ENCODE results near the gene HINT2.

Gene HINT2

DNA sequence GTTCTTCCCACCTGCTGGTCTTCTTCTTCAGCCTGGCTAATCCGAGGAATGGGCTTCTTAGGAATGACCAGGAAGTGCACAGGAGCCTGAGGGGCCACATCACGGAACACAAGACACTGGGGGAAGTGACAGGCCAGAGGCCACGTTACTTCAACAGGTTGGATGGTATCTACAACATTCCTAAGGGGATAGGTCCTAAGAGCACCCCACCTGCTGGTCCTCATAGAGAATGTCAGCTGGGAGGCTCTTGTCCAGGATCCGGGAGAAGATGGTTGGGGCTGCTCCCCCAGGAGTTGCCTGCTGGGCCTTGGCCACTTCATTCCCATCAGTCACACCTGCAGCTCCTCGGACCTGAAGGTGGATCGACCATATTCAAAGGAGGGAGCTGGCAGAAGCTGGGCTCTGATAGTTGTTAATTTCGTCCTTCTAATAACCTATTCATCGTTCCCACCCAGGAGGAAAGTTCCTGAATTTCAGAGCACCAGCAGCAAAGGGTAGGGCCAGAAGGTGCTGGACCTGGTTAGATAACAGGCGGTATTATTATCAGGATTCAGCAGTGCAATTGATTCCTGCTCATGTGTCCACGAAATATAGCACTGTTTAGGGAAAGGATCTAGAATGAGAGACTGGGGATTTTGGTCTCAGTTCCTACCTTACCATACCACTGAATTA is 1.3 kb downstream of the HINT2 start:
- H3K9me3 ChIP-seq (ENCODE audit: insufficient read depth, low read depth, low read length), result no peaks in the 10 kb centered on the region
- H3K4me3 ChIP-seq (ENCODE audit: low read length, poor library complexity, severe bottlenecking), result peak overlapping the region; percentile 77

DNA sequence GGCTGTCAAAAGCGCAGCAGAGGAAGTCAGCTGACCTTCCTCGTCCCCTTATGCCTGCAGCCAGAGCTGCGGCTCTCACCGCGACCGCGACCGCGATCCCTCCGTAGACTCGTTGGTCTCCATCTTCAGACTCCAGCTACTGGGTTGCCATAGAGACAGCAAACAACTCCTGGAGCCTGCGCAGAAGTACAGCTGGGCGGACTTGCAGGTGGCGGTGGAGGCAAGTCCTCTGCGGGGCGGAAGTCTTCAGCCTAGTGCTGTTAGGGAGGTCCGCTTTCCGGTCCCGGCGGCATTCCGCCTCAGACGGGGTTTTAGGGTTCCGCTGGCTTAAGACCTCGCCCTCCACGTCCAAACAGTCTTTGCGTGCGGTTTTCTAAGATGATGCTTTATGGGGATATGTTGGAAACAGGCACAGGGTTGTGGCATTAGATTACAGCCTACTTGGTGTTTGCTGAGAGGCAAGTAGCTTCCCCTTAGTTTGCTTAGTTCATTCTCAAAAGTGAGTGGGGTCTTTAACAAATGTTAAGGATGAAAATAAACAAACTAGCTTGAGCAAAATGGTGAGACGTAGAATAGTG is 2.7 kb downstream of the HINT2 start, which contains the start of gene SPAG8:
SPAG8 (minus strand) TSS at position 238 of the 578 bp plus-strand sequence; CDS start at position 123, 115 bp downstream.
- no peaks in the 10 kb centered on the region for H3K27me3 ChIP-seq (ENCODE audit: insufficient read depth, low read length, poor library complexity, severe bottlenecking)
- no peak for TF ChIP-seq EZH2phosphoT487 (IDR thresholded peaks at IDR 0.05; ENCODE audit: borderline replicate concordance)
- TF ChIP-seq, protein P1, sequence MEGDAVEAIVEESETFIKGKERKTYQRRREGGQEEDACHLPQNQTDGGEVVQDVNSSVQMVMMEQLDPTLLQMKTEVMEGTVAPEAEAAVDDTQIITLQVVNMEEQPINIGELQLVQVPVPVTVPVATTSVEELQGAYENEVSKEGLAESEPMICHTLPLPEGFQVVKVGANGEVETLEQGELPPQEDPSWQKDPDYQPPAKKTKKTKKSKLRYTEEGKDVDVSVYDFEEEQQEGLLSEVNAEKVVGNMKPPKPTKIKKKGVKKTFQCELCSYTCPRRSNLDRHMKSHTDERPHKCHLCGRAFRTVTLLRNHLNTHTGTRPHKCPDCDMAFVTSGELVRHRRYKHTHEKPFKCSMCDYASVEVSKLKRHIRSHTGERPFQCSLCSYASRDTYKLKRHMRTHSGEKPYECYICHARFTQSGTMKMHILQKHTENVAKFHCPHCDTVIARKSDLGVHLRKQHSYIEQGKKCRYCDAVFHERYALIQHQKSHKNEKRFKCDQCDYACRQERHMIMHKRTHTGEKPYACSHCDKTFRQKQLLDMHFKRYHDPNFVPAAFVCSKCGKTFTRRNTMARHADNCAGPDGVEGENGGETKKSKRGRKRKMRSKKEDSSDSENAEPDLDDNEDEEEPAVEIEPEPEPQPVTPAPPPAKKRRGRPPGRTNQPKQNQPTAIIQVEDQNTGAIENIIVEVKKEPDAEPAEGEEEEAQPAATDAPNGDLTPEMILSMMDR (conservative IDR thresholded peaks at IDR 0.05; ENCODE audit: low read length), result no peak
- H3K4me2 ChIP-seq (ENCODE audit: low read depth, low read length, poor library complexity, severe bottlenecking), result peak within 1 kb of the TSS; percentile 94
- peak within 1 kb of the TSS; percentile 69 for H2AFZ ChIP-seq (ENCODE audit: low read length)
- H3K79me2 ChIP-seq (ENCODE audit: insufficient read depth, low read length), result peaks cover 13% of the 10 kb centered on the region
- no peaks in the 10 kb centered on the region for H4K20me1 ChIP-seq (ENCODE audit: insufficient read depth, low read length, poor library complexity, severe bottlenecking)
- H3K4me1 ChIP-seq (ENCODE audit: insufficient read depth, low read length, poor library complexity, severe bottlenecking), result peaks cover 39% of the 10 kb centered on the region
- peaks cover 8% of the 10 kb centered on the region for H3F3A ChIP-seq (ENCODE audit: low read depth)
- peak within 1 kb of the TSS; percentile 92 for H3K9ac ChIP-seq (ENCODE audit: low read depth, low read length, poor library complexity, severe bottlenecking)
- H3K4me3 ChIP-seq (ENCODE audit: low read length, poor library complexity, severe bottlenecking), result peak within 1 kb of the TSS; percentile 77
- no peaks in the 10 kb centered on the region for H3K9me3 ChIP-seq (ENCODE audit: insufficient read depth, low read depth, low read length)
- H3K9me2 ChIP-seq (replicated peaks; ENCODE audit: low read depth, low read length), result no peaks in the 10 kb centered on the region
- peaks cover 10% of the 10 kb centered on the region; the same call in 1 of the 2 replicates for H3K36me3 ChIP-seq (ENCODE audit: insufficient read depth, low read length)

More for the DNA sequence above, 1.3 kb downstream of the HINT2 start:
- peaks cover 13% of the 10 kb centered on the region for H3K79me2 ChIP-seq (ENCODE audit: insufficient read depth, low read length)
- peaks cover 8% of the 10 kb centered on the region for H3F3A ChIP-seq (ENCODE audit: low read depth)
- H3K36me3 ChIP-seq (ENCODE audit: insufficient read depth, low read length), result peaks cover 9% of the 10 kb centered on the region; the same call in 1 of the 2 replicates
- H3K4me2 ChIP-seq (ENCODE audit: low read depth, low read length, poor library complexity, severe bottlenecking), result peak overlapping the region; percentile 94
- peaks cover 39% of the 10 kb centered on the region for H3K4me1 ChIP-seq (ENCODE audit: insufficient read depth, low read length, poor library complexity, severe bottlenecking)
- H3K9me2 ChIP-seq (replicated peaks; ENCODE audit: low read depth, low read length), result no peaks in the 10 kb centered on the region
- no peaks in the 10 kb centered on the region for H3K27me3 ChIP-seq (ENCODE audit: insufficient read depth, low read length, poor library complexity, severe bottlenecking)
- H3K9ac ChIP-seq (ENCODE audit: low read depth, low read length, poor library complexity, severe bottlenecking), result peak overlapping the region; percentile 92
- no peak overlapping the region for H2AFZ ChIP-seq (ENCODE audit: low read length)
- no peaks in the 10 kb centered on the region for H4K20me1 ChIP-seq (ENCODE audit: insufficient read depth, low read length, poor library complexity, severe bottlenecking)
- TF ChIP-seq, protein P1 (conservative IDR thresholded peaks at IDR 0.05; ENCODE audit: low read length), result peak; percentile 50
- no peak for TF ChIP-seq EZH2phosphoT487 (IDR thresholded peaks at IDR 0.05; ENCODE audit: borderline replicate concordance)

DNA sequence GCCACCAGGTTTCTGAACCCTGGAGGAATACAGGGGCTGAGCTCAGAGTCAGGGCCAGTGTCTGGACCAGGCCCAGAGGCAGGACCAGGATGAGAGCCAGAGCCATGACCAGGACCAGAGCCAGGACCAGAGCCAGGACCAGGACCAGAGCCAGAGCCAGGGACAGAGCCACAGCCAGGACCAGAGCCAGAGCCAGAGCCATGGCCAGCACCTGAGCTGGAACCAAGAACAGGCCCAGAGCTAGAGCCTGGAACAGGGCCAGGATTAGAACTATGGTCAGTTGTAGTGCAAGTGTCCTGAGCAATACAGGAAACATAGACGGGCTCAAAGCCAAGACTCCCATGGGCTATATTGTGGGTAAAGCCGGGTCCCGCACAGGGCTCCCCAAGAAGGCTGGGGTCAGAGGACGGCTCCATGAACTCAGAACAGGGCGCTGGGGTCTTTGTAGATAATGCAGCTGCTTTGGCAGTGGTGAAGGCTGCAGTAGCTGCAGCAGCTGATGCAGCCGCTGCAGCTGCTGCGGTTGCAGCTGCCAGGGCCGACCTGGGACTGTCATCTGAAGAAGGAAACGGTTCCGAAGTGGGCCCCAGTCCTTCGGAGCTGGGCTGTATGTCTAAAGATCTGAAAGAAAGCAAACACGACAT is 3.3 kb downstream of the HINT2 start:
- Histone ChIP-seq H4K20me1 (ENCODE audit: insufficient read depth, low read length, poor library complexity, severe bottlenecking) (no peaks in the 10 kb centered on the region), H2AFZ (ENCODE audit: low read length) (peak overlapping the region; percentile 69; the same call in 1 of the 2 replicates), H3K4me1 (ENCODE audit: insufficient read depth, low read length, poor library complexity, severe bottlenecking) (peaks cover 39% of the 10 kb centered on the region), H3K4me3 (ENCODE audit: low read length, poor library complexity, severe bottlenecking) (peak overlapping the region; percentile 77), H3F3A (ENCODE audit: low read depth) (peaks cover 8% of the 10 kb centered on the region), H3K27me3 (ENCODE audit: insufficient read depth, low read length, poor library complexity, severe bottlenecking) (no peaks in the 10 kb centered on the region), H3K79me2 (ENCODE audit: insufficient read depth, low read length) (peaks cover 13% of the 10 kb centered on the region), H3K9me2 (replicated peaks; ENCODE audit: low read depth, low read length) (no peaks in the 10 kb centered on the region), H3K36me3 (ENCODE audit: insufficient read depth, low read length) (peaks cover 10% of the 10 kb centered on the region; the same call in 1 of the 2 replicates), H3K4me2 (ENCODE audit: low read depth, low read length, poor library complexity, severe bottlenecking) (peak overlapping the region; percentile 94), H3K9me3 (ENCODE audit: insufficient read depth, low read depth, low read length) (no peaks in the 10 kb centered on the region), H3K9ac (ENCODE audit: low read depth, low read length, poor library complexity, severe bottlenecking) (peak overlapping the region; percentile 68)
- TF ChIP-seq EZH2phosphoT487 (IDR thresholded peaks at IDR 0.05; ENCODE audit: borderline replicate concordance), result no peak
- TF ChIP-seq, protein P1 (conservative IDR thresholded peaks at IDR 0.05; ENCODE audit: low read length), result no peak

All from Loucy (cell line).